NCI-H2029 treated with DMSO at 0.1 percent for 48 hours (cell line): Measurements from ENCODE around the gene USP13.

Source experiments
- DNase-seq: peaks from one replicate; lab custom pipeline; 2025; lab: John Stamatoyannopoulos, UW

The USP13 gene

DNA sequence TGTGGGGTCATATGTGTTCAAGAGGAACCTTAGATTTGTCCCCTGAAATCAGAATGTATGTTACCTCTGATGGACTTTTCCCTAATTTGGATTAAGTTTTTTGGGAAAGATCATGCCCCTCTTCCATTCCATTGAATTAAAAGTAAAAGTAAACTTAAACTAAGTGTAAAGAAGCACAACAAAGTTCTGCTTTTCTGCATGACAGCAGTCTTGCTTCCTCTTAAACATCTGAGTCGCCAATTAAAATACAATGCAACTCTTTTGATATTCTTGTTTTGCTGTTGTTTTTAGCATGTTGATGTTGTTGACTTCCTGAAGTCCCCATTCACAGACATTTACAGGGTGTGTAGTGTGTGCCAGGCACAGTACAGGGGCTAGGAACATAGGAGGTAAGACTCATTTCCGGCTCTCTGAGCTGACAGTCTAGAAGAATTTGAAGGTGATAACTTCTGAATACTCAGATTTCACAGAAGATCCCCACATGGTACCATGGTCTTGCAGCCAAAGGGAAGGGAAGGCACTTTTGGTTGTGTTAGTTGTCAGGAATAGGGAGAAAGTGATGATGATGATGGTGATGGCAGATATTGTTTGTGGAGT lies 45.0 kb downstream of the USP13 start:
- DNase-seq = no peak

DNA sequence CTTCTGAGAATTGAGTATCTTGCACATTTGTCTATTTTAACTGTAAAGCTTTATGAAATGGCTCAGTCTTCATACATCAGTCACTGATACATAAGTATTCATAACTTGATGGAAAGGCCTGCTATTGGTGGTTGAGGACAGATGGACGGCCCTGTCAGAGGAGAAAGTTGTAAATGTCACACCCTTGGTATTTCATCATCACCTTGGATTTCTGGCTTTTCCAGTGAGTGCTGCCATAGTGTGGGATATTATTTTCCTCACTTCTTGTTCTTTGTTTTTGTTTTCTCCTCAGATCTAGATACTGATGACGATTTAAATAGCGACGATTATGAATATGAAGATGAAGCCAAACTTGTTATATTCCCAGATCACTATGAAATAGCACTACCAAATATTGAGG lies 47.9 kb downstream of the USP13 start:
- no peak for DNase-seq

DNA sequence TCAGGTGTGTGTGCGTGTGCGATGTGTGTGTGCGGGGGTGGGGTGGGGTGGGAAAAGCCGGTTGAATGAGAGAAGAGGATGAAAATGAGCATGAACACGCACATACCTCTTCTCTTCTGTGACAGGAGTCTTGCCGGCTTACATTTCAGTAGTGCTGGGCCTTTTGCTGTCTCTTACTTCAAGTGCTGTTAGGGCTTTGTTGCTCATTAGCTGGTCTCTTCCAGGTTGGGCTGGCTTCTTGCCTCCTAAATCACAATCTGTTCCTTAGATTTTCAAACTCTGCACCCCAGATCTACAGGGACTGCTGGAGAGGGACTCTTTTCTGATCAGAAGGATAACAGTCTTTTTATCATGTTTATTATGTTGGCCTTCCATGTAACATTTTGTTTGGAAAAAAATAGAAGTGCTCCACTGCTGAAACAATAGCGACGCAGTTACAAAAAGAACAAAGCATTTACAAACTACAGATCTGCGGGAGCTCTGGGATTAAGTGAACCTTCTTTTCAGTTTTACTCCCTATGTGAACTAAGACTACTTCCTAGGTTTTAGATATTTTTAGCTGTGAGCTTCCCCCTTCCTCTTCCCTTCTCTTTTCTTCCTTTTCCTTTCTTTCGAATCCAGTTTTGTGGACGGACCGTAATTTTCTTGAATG lies 48.5 kb downstream of the USP13 start:
- no peak for DNase-seq

- DNase-seq = no peak
Measured at GRCh38 chr3:179702271-179702947, 49.6 kb downstream of the USP13 start.

GRCh38 chr3:179703816-179704215 lies 51.0 kb downstream of the USP13 start:
- no peak for DNase-seq

- peak; percentile 11 for DNase-seq
Measured at GRCh38 chr3:179706233-179706632, 53.4 kb downstream of the USP13 start.

GRCh38 chr3:179710079-179710478 lies 57.2 kb downstream of the USP13 start:
- DNase-seq = no peak

DNA sequence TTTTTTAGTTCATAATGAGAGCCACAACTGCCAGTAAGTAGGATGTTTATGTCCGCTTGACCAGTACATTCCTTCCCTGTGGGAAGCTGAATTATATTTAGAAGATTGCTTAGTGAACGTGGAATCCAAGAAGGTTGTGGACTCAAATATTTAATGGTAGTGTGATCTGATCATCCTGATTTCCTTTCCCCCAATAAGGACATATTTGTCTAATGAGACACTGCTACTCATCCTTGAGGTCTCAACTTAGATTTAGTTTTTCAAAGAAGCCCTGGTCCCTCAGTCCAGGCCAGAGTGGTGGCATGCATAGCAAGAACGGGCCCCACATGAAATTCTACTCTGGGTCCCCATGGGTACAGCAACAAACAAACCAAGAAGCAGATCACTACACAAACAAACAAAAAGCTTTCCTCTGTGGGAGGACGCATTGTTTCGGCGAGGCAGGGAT lies 60.8 kb downstream of the USP13 start:
- no peak for DNase-seq

- no peak for DNase-seq
Measured at GRCh38 chr3:179715582-179715981, 62.7 kb downstream of the USP13 start.

DNA sequence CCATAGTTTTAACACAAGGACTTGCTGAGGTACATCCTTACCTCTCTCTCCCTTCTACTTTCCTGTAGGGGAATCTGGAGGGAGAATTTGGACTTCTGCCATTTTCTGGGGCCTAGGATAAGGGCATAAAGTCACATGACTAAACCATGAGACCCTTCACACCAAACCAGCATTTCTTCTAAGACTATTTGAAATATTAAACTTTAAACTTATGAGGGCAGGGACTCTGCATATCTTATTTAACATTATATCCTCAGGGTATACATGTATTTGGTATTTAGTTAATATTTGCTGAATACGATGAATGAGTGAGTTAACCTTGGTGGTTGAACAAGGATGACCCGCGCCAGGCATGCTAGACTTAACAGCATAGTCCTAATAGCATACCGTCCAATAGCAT lies 63.4 kb downstream of the USP13 start:
- DNase-seq = no peak

DNA sequence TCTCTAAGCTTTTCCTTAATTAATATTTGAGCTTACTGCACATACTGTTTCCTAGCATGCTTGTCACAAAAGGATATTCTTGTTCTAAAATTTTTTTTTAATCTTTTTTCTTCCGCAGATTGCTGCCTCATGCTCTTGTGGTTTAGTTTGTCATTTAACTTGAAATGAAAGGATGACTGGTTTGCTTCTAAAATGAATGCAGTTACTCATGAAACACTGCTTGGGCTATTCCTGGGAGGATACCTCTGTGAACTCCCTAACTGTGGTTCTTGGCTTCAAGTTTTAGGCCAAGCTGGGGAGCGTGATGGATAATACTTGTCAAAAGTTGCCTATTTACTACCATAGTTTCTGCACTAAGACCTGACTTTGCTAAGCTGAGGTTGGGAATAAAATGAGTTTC lies 64.0 kb downstream of the USP13 start:
- no peak for DNase-seq

GRCh38 chr3:179717219-179717618 lies 64.4 kb downstream of the USP13 start:
- DNase-seq = no peak

GRCh38 chr3:179719048-179719734 lies 66.4 kb downstream of the USP13 start:
- DNase-seq = no peak

DNA sequence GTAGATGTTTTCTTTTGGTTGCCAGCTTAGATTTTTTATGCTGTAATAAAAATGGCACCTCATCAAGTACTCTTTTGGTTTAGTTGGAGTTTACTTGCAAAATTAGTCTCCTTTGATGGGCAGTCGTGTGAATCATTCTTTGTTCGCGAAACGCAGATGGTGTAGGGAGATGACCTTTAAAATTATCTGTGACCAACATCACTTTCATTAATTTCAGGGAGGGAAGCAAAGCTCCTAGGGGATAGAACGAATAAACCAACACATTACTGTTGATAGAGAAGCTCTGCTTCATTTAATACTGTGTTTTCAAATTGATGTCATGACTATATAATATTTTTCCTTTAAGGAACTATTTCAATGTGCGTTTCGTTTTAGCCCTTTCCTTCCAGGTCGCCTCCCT lies 67.4 kb downstream of the USP13 start:
- DNase-seq = no peak

DNA sequence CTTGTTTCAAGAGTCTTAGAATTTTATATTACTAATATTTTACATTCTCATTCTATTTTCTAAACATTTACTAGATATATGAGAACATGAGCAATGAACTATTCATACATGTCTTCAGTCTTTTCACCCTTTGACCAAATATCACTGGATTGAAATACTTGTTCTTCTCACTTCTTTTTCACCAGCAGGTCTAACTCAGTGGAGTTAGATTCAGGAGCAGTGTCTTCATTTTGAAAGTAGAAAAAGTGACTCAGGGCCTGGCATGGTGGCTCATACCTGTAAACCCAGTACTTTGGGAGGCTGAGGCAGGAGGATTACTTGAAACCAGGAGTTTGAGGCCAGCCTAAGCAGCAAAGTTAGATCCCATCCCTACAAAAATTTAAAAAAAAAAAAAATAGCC lies 70.8 kb downstream of the USP13 start:
- DNase-seq = no peak

- no peak for DNase-seq
Measured at GRCh38 chr3:179726075-179726699, 73.3 kb downstream of the USP13 start.

DNA sequence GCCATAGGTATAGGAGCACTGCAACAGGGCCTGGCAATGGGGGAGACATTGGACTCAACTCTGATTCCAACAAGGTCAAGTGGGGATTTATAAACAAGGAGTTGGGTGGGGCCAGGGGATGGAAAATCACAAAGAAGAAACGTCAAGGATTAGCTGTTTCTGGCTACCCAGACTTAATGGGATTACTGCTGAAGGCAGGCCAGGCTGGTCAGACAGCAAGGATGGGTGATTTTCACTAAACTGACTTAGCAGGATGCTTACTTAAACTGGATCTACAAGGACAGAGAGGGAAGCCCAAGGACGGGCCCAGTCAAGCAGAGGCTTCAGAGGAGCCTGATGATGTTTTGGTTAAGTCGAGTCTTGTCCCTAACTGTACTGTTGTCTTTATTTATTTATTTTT lies 76.2 kb downstream of the USP13 start:
- no peak for DNase-seq

GRCh38 chr3:179729981-179730380 lies 77.1 kb downstream of the USP13 start:
- DNase-seq = no peak

DNA sequence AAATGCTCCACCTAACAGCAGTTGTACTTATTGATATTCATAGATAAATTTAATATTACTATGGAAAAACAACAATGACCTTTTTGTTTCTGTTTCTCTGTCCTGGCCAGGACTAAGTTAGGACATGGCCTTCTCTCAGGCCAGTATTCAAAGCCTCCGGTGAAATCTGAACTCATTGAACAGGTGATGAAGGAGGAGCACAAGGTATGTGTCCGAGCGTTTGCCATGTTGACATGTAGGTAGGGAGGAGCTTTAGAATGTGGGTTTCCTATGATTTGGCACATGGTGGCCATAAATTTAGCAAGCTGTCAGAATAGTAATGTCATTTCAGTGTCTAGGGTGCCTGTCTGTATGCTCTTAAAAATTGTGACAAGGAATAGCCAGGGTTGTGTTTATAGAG lies 77.7 kb downstream of the USP13 start:
- no peak for DNase-seq

DNA sequence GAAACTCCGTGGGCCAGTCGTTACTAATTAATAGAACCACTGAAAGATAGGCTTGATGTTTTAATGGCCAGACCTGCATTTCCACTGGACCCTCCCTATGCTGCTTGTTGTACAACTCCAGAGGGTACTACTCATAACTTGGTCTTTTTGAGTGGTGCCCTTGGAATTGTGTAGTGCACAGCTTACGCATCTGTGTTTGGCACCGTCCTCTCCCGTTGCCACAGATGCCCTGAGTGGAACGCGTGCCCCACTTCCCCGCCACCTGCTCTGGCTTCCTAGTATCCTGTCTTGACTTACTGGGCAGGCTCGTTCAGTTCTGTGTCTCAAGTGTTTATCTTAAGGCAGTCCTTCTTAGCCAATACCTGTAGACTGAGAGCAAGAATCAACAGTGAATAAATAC lies 78.7 kb downstream of the USP13 start:
- peak; percentile 34 for DNase-seq

- no peak for DNase-seq
Measured at GRCh38 chr3:179732661-179733348, 80.0 kb downstream of the USP13 start.

DNA sequence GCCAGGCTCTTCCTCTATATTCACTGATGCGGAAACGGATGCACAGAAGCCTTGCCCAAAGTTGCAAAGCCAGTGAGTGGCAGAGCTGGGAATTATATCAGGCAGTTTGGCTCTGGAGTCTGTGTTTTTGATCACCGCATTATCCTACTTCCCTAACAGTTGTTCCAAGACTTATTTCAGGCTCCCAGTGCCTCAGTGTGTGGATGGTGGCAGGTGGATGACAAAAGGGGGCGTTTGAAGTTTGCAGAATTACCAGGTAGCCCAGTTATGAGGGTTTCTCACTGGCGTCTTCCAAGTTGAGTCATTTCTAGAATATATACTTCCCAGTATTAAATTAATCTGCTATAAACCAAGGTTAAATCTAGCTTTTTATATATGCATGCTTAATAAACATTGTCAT lies 81.0 kb downstream of the USP13 start:
- DNase-seq = no peak
